H9 (cell line): ENCODE data around the gene MEF2C. TPM values are rescaled to one million over a fixed set of nuclear protein-coding genes. Genes with fewer than 3 reads are reported as not detected.
A peak's percentile ranks its signal among the peaks of the same experiment; 100 is the strongest.

ENCODE experiments used
- DNase-seq: peaks from one replicate; pipeline ENCODE4 v3.0.0-alpha.2; 2017
- H2AFZ ChIP-seq: one replicate; pipeline ENCODE4 v1.6.1; 2013; ENCODE audit warnings: mild to moderate bottlenecking, low read length, control low read depth, moderate library complexity
- H2AK5ac ChIP-seq: 2 replicates; pipeline ENCODE4 v1.6.1; 2013; ENCODE audit warnings: low read length, control low read depth, mixed read lengths; ENCODE audit not compliant: insufficient read length
- H2BK120ac ChIP-seq: one replicate; pipeline ENCODE4 v1.6.1; 2013; ENCODE audit warnings: low read depth, mild to moderate bottlenecking, low read length, control low read depth, inconsistent platforms; ENCODE audit not compliant: poor library complexity, severe bottlenecking
- H2BK12ac ChIP-seq: 2 replicates; pipeline ENCODE4 v1.6.1; 2013; ENCODE audit warnings: low read length, control low read depth, mixed read lengths, low read depth; ENCODE audit not compliant: insufficient read length
- H2BK15ac ChIP-seq: 2 replicates; pipeline ENCODE4 v1.6.1; 2013; ENCODE audit warnings: low read depth, low read length, control low read depth
- H2BK20ac ChIP-seq: one replicate; pipeline ENCODE4 v1.6.1; 2013; ENCODE audit warnings: low read depth, mild to moderate bottlenecking, low read length, control low read depth, inconsistent platforms; ENCODE audit not compliant: poor library complexity, severe bottlenecking
- H2BK5ac ChIP-seq: 2 replicates; pipeline ENCODE4 v1.6.1; 2013; ENCODE audit warnings: low read length, control low read depth, mixed read lengths; ENCODE audit not compliant: insufficient read length
- H3K14ac ChIP-seq: 2 replicates; pipeline ENCODE4 v1.6.1; 2013; ENCODE audit warnings: low read length, control low read depth; ENCODE audit not compliant: insufficient read depth
- H3K18ac ChIP-seq: 2 replicates; pipeline ENCODE4 v1.6.1; 2013; ENCODE audit warnings: low read depth, mild to moderate bottlenecking, mixed read lengths, low read length, control low read depth; ENCODE audit not compliant: insufficient read length
- H3K23ac ChIP-seq: 2 replicates; pipeline ENCODE4 v1.6.1; 2013; ENCODE audit warnings: low read length, control low read depth, mixed read lengths, low read depth; ENCODE audit not compliant: insufficient read length
- H3K23me2 ChIP-seq: 2 replicates; pipeline ENCODE4 v1.6.1; 2013; ENCODE audit warnings: low read depth, mild to moderate bottlenecking, mixed read lengths, low read length, control low read depth; ENCODE audit not compliant: insufficient read length, poor library complexity, severe bottlenecking
- H3K27ac ChIP-seq: 2 replicates; pipeline ENCODE4 v1.5.1; 2013; ENCODE audit warnings: low read length, control low read depth, mixed read lengths, low read depth; ENCODE audit not compliant: insufficient read length
- H3K27me3 ChIP-seq: 2 replicates; pipeline ENCODE4 v1.6.1; 2013; ENCODE audit warnings: low read length, control low read depth, inconsistent platforms; ENCODE audit not compliant: insufficient read depth
- H3K4ac ChIP-seq: 2 replicates; pipeline ENCODE4 v1.6.1; 2013; ENCODE audit warnings: low read depth, mild to moderate bottlenecking, control low read depth, inconsistent platforms, low read length, moderate library complexity
- H3K4me1 ChIP-seq: 2 replicates; pipeline ENCODE4 v1.6.1; 2013; ENCODE audit warnings: low read length, control low read depth, inconsistent platforms; ENCODE audit not compliant: insufficient read depth
- H3K4me2 ChIP-seq: 2 replicates; pipeline ENCODE4 v1.6.1; 2013; ENCODE audit warnings: low read length, control low read depth, mixed read lengths; ENCODE audit not compliant: insufficient read length, insufficient read depth
- H3K56ac ChIP-seq: 2 replicates; pipeline ENCODE4 v1.6.1; 2013; ENCODE audit warnings: low read depth, mild to moderate bottlenecking, mixed read lengths, low read length, control low read depth; ENCODE audit not compliant: insufficient read length
- H3K79me1 ChIP-seq: 2 replicates; pipeline ENCODE4 v1.6.1; 2013; ENCODE audit warnings: low read depth, mild to moderate bottlenecking, moderate library complexity, low read length, control low read depth, inconsistent platforms; ENCODE audit not compliant: insufficient read depth, poor library complexity, severe bottlenecking
- H3K79me2 ChIP-seq: 2 replicates; pipeline ENCODE4 v1.6.1; 2013; ENCODE audit warnings: low read length, control low read depth, inconsistent platforms; ENCODE audit not compliant: insufficient read depth
- H3K9ac ChIP-seq: 2 replicates; pipeline ENCODE4 v1.6.1; 2013; ENCODE audit warnings: low read length, control low read depth, mixed read lengths; ENCODE audit not compliant: insufficient read length; ENCODE audit errors: extremely low read depth
- H3K9me3 ChIP-seq: one replicate; pipeline ENCODE4 v1.6.1; 2013; ENCODE audit warnings: low read depth, low read length, inconsistent platforms; ENCODE audit not compliant: control insufficient read depth
- H3T11ph ChIP-seq: one replicate; pipeline ENCODE4 v1.6.1; 2013; ENCODE audit warnings: mild to moderate bottlenecking, low read length, control low read depth, inconsistent platforms
- H4K20me1 ChIP-seq: one replicate; pipeline ENCODE4 v1.6.1; 2013; ENCODE audit not compliant: control insufficient read depth, insufficient read length, insufficient read depth
- H4K5ac ChIP-seq: 2 replicates; pipeline ENCODE4 v1.6.1; 2013; ENCODE audit warnings: low read depth, mild to moderate bottlenecking, mixed read lengths, low read length, control low read depth; ENCODE audit not compliant: insufficient read length
- H4K8ac ChIP-seq: replicated peaks from 2 replicates; pipeline ENCODE4 v1.6.1; 2013; ENCODE audit warnings: low read length, control low read depth, mixed read lengths, low read depth; ENCODE audit not compliant: insufficient read length
- H4K91ac ChIP-seq: 2 replicates; pipeline ENCODE4 v1.6.1; 2013; ENCODE audit warnings: low read depth, mild to moderate bottlenecking, moderate library complexity, mixed read lengths, low read length, control low read depth; ENCODE audit not compliant: insufficient read length
- H3K27ac Mint-ChIP-seq, 3 experiments: 2 replicates in 2 of 3; 3 replicates in 1 of 3; pipeline ENCODE4 v1.8.0; 2020 to 2021; ENCODE audit warnings: mixed read lengths in 3 of 3, mild to moderate bottlenecking in 1 of 3, moderate library complexity in 1 of 3
- H3K27me3 Mint-ChIP-seq: 2 replicates; pipeline ENCODE4 v1.8.0; 2021; ENCODE audit warnings: low read depth, mild to moderate bottlenecking, moderate library complexity, mixed read lengths
- H3K36me3 Mint-ChIP-seq, 3 experiments: 2 replicates in 2 of 3; 3 replicates in 1 of 3; pipeline ENCODE4 v1.8.0; 2020 to 2021; ENCODE audit warnings: low read depth in 3 of 3, mixed read lengths in 3 of 3; ENCODE audit not compliant: insufficient read depth in 1 of 3
- H3K4me1 Mint-ChIP-seq, 2 experiments: 2 replicates each; pipeline ENCODE4 v1.8.0; 2020; ENCODE audit warnings: mixed read lengths in 2 of 2
- H3K4me3 Mint-ChIP-seq, 2 experiments: 2 replicates in 1 of 2; 3 replicates in 1 of 2; pipeline ENCODE4 v1.8.0; 2020 to 2021; ENCODE audit warnings: mild to moderate bottlenecking in 2 of 2, mixed read lengths in 2 of 2, moderate library complexity in 1 of 2
- H3K9me3 Mint-ChIP-seq, 2 experiments: 2 replicates in 1 of 2; 3 replicates in 1 of 2; pipeline ENCODE4 v1.8.0; 2020; ENCODE audit warnings: mild to moderate bottlenecking in 2 of 2, mixed read lengths in 2 of 2, moderate library complexity in 1 of 2
- WGBS: extraction: QIAGEN DNeasy Blood & Tissue Kit; methylation state at CpG from one replicate; pipeline ENCODE4 v1.1.7; 2013; ENCODE audit warnings: missing lambda C conversion rate, low lambda C conversion rate, mixed read lengths; ENCODE audit not compliant: insufficient read length; ENCODE audit errors: extremely low coverage; 5-methylcytosine and 5-hydroxymethylcytosine counted together
- total RNA-seq: library from RNA; stranded (reverse); gene quantifications from 2 replicates; pipeline ENCODE4 v1.2.1, GENCODE V29; 2021
- TF ChIP-seq, protein P1 (sequence below): fragments of 200-600 bp; sonication (generic); conservative IDR thresholded peaks from 3 replicates; pipeline ENCODE4 v1.8.0; 2021; ENCODE audit warnings: antibody characterized with exemption, mild to moderate bottlenecking

The MEF2C gene
- total RNA-seq, 1 experiment from 2014 or later: 0.11 TPM

DNA sequence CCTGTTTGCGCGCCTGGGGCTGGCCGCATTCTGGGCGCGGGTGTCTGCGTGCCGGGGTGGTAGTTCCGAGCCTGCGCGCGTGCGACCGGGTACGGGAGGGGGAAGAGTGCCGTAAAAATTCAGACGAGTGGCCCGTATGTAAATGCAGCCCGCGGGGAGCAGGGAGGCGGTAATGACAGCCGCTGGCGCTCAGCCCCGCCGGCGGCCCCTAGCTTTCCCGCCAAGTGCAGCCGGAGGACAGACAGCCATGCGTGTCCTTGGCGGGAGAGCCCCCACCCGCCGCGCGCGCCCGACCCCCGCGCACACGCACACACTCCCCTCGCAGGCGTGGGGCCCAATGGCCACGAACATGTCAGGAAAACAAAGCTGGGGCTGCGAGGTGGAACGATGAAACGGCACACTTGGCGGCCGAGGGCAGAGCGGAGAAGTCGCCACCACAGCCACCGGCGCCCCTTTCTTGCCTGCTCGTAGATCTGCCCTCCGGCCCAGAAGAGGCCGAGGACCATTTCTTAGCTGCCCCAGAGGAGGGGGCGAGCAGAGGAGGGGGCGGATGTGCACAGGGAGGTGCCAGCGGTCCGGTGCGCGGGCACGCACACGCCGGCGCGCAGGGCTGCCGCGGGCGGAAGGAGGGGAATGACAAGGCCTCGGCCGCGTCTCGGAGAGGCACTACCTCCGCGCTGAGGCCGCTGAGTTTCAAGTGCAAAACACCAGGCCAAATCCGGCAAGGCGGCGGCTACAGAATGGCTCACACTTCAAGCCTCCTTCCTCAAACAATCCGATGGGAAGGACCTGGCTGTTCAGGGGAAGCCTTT is 208.4 kb downstream of the MEF2C start:
- H3K36me3 Mint-ChIP-seq: no peaks in the 10 kb centered on the region
- no peak overlapping the region for H2BK15ac ChIP-seq
- no peaks in the 10 kb centered on the region for H4K20me1 ChIP-seq

More for the DNA sequence above, 208.4 kb downstream of the MEF2C start:
- H3K14ac ChIP-seq: no peak overlapping the region
- H3K23me2 ChIP-seq: peaks cover 43% of the 10 kb centered on the region
- no peak overlapping the region for H2BK120ac ChIP-seq
- H3K27ac ChIP-seq: no peak overlapping the region
- H2AFZ ChIP-seq: no peak overlapping the region
- no peak overlapping the region for H2BK20ac ChIP-seq
- peaks cover 2 to 3% of the 10 kb centered on the region in 2 experiments; a peak in 2 of 5 replicates for H3K9me3 Mint-ChIP-seq
- H3K9ac ChIP-seq: no peak overlapping the region
- H4K91ac ChIP-seq: no peak overlapping the region
- H4K8ac ChIP-seq: no peak overlapping the region
- H3K27ac Mint-ChIP-seq: peak overlapping the region in 1 of 3 experiments; percentile 67; a peak in 1 of 7 replicates
- peak overlapping the region; percentile 95 for H3K4me2 ChIP-seq
- no peak overlapping the region for H3K56ac ChIP-seq
- peak overlapping the region; percentile 73 to 77 for H3K4me3 Mint-ChIP-seq
- H4K5ac ChIP-seq: no peak overlapping the region
- no peak overlapping the region for H3T11ph ChIP-seq
- H3K4ac ChIP-seq: no peak overlapping the region
- no peaks in the 10 kb centered on the region for H3K9me3 ChIP-seq
- no peak overlapping the region for H2BK5ac ChIP-seq
- no peak overlapping the region for H2BK12ac ChIP-seq
- H3K4me1 ChIP-seq: peaks cover 2% of the 10 kb centered on the region; the same call in 1 of the 2 replicates
- H3K4me1 Mint-ChIP-seq: peaks cover 57 to 73% of the 10 kb centered on the region in 2 experiments
- TF ChIP-seq, protein P1, sequence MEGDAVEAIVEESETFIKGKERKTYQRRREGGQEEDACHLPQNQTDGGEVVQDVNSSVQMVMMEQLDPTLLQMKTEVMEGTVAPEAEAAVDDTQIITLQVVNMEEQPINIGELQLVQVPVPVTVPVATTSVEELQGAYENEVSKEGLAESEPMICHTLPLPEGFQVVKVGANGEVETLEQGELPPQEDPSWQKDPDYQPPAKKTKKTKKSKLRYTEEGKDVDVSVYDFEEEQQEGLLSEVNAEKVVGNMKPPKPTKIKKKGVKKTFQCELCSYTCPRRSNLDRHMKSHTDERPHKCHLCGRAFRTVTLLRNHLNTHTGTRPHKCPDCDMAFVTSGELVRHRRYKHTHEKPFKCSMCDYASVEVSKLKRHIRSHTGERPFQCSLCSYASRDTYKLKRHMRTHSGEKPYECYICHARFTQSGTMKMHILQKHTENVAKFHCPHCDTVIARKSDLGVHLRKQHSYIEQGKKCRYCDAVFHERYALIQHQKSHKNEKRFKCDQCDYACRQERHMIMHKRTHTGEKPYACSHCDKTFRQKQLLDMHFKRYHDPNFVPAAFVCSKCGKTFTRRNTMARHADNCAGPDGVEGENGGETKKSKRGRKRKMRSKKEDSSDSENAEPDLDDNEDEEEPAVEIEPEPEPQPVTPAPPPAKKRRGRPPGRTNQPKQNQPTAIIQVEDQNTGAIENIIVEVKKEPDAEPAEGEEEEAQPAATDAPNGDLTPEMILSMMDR: no peak
- no CpG with 5 or more reads among the region's 78 CpGs for WGBS
- H3K23ac ChIP-seq: no peak overlapping the region
- peak; percentile 79 for DNase-seq
- peaks cover 60% of the 10 kb centered on the region for H3K27me3 ChIP-seq
- H3K18ac ChIP-seq: no peak overlapping the region
- no peak overlapping the region for H2AK5ac ChIP-seq
- no peaks in the 10 kb centered on the region for H3K79me1 ChIP-seq
- H3K79me2 ChIP-seq: no peaks in the 10 kb centered on the region
- peaks cover 98% of the 10 kb centered on the region for H3K27me3 Mint-ChIP-seq
